ENCODE results near the gene ITGBL1. TPM values are rescaled to one million over a fixed set of nuclear protein-coding genes. Genes with fewer than 3 reads are reported as not detected.

ITGBL1 gene
- total RNA-seq, 6 experiments from 2014 or later: 0.64 to 3.8 (median 1.6) TPM

GRCh38 chr13:101412076-101412475 is 40.4 kb upstream of the ITGBL1 start:
- H3K27ac ChIP-seq: no peak overlapping the region
- TF ChIP-seq POLR2A (IDR thresholded peaks at IDR 0.05) (no peak), CTCF (IDR thresholded peaks at IDR 0.05) (no peak)
- intact Hi-C loops (cut with DNase I): no loop called here
- H3K36me3 ChIP-seq: no peaks in the 10 kb centered on the region
- H3K27me3 ChIP-seq: peaks cover 0 to 4% of the 10 kb centered on the region in 2 donors
- H3K4me3 ChIP-seq: no peak overlapping the region
- ATAC-seq (no peak), DNase-seq (no peak)
- peaks cover 0 to 6% (median 0%) of the 10 kb centered on the region in 4 donors for H3K4me1 ChIP-seq
- no peaks in the 10 kb centered on the region for H3K9me3 ChIP-seq
- WGBS (ENCODE audit: insufficient coverage, low coverage, low lambda C conversion rate, missing lambda C conversion rate): 75% methylated on average over 1 of the region's 1 CpG

GRCh38 chr13:101415358-101416174 is 36.9 kb upstream of the ITGBL1 start:
- H3K36me3 ChIP-seq: no peaks in the 10 kb centered on the region
- ATAC-seq (peak in 1 of 4 donors; percentile 31), DNase-seq (no peak)
- WGBS (ENCODE audit: insufficient coverage, low coverage, low lambda C conversion rate, missing lambda C conversion rate): 57% methylated on average over 5 of the region's 43 CpGs
- no peak for TF ChIP-seq POLR2A (IDR thresholded peaks at IDR 0.05)
- TF ChIP-seq CTCF (IDR thresholded peaks at IDR 0.05): no peak
- H3K27ac ChIP-seq: no peak overlapping the region
- H3K4me3 ChIP-seq: peak overlapping the region; percentile 37 to 61 (median 48)
- intact Hi-C loops (cut with DNase I): no loop called here
- peaks cover 0 to 6% (median 0%) of the 10 kb centered on the region in 4 donors for H3K4me1 ChIP-seq
- no peaks in the 10 kb centered on the region for H3K9me3 ChIP-seq
- H3K27me3 ChIP-seq: peaks cover 0 to 4% of the 10 kb centered on the region in 2 donors

GRCh38 chr13:101416181-101417042 is 36.1 kb upstream of the ITGBL1 start, which contains the start of gene NALCN:
NALCN (minus strand) TSS chr13:101416508; CDS start chr13:101399126, 17,382 bp downstream.
- Histone ChIP-seq H3K27ac (no peak within 1 kb of the TSS), H3K27me3 (peaks cover 0 to 4% of the 10 kb centered on the region in 2 donors), H3K4me1 (peaks cover 0 to 6% (median 0%) of the 10 kb centered on the region in 4 donors), H3K9me3 (no peaks in the 10 kb centered on the region), H3K36me3 (no peaks in the 10 kb centered on the region), H3K4me3 (peak within 1 kb of the TSS; percentile 37 to 61 (median 48))
- DNase-seq: peak in 2 of 3 donors; percentile 28 to 57
- peak; percentile 80 to 88 (median 82) for ATAC-seq
- TF ChIP-seq CTCF (IDR thresholded peaks at IDR 0.05): no peak
- no peak for TF ChIP-seq POLR2A (IDR thresholded peaks at IDR 0.05)
- 4% methylated on average over 24 of the region's 85 CpGs for WGBS (ENCODE audit: insufficient coverage, low coverage, low lambda C conversion rate, missing lambda C conversion rate)
- intact Hi-C loops (cut with DNase I): no loop called here

GRCh38 chr13:101417043-101417406 is 35.5 kb upstream of the ITGBL1 start:
- peaks cover 0 to 6% (median 0%) of the 10 kb centered on the region in 4 donors for H3K4me1 ChIP-seq
- no peak overlapping the region for H3K27ac ChIP-seq
- H3K9me3 ChIP-seq: no peaks in the 10 kb centered on the region
- ATAC-seq (peak; percentile 43 to 80 (median 54)), DNase-seq (no peak)
- peaks cover 0 to 4% of the 10 kb centered on the region in 2 donors for H3K27me3 ChIP-seq
- 13% methylated on average over 3 of the region's 3 CpGs for WGBS (ENCODE audit: insufficient coverage, low coverage, low lambda C conversion rate, missing lambda C conversion rate)
- intact Hi-C loops (cut with DNase I): no loop called here
- no peaks in the 10 kb centered on the region for H3K36me3 ChIP-seq
- peak overlapping the region in 1 of 3 donors; percentile 61 for H3K4me3 ChIP-seq
- TF ChIP-seq CTCF (IDR thresholded peaks at IDR 0.05) (no peak), POLR2A (IDR thresholded peaks at IDR 0.05) (no peak)
